Jurkat, Clone E6-1 (cell line): ENCODE results near the gene SLC31A1.

Source experiments
- DNase-seq: peaks from one replicate; pipeline ENCODE4 v3.0.0-alpha.2; 2011; ENCODE audit warnings: low read depth, low spot score
- H3K4me3 ChIP-seq: 2 replicates; pipeline ENCODE4 v1.5.1; 2011; ENCODE audit warnings: mild to moderate bottlenecking, low read length, control low read depth, moderate library complexity

Gene SLC31A1

GRCh38 chr9:113296796-113297558 is 75.6 kb downstream of the SLC31A1 start:
- DNase-seq, result no peak
- H3K4me3 ChIP-seq, result no peak overlapping the region

GRCh38 chr9:113298311-113298710 is 77.0 kb downstream of the SLC31A1 start:
- H3K4me3 ChIP-seq, result no peak overlapping the region
- no peak for DNase-seq

- no peak for DNase-seq
- H3K4me3 ChIP-seq, result no peak overlapping the region
Observed at GRCh38 chr9:113298924-113299770, 77.8 kb downstream of the SLC31A1 start.

GRCh38 chr9:113299800-113300292 is 78.5 kb downstream of the SLC31A1 start:
- no peak for DNase-seq
- H3K4me3 ChIP-seq, result no peak overlapping the region

- no peak for DNase-seq
- H3K4me3 ChIP-seq, result no peak overlapping the region
Observed at GRCh38 chr9:113301548-113301947, 80.2 kb downstream of the SLC31A1 start.

- H3K4me3 ChIP-seq, result no peak within 1 kb of the TSS
- no peak for DNase-seq
Observed at GRCh38 chr9:113302792-113303418, 81.6 kb downstream of the SLC31A1 start, which contains the start of gene RNF183. RNF183 (minus strand) TSS chr9:113303376; CDS start chr9:113298184, 5,192 bp downstream.

DNA sequence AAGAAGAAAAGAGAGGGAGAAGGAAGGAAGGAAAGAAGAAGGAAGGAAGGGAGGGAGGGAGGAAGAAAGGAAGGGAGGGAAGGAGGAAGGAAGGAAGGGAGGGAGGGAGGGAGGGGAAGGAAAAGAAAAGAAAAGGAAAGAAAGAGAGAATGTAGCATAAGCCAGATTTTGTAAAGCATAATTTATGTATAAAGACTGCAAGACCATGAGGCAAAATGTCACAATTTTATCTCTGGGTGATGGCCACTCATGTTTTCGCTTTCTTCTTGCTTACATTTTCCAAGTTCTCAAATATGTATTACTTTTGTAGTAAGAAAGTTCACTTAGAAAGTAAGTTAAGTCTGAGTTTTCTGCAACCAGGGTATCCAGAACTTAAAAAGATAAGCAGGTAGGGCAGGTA is 85.2 kb downstream of the SLC31A1 start:
- H3K4me3 ChIP-seq, result no peak overlapping the region
- DNase-seq, result no peak

- no peak for DNase-seq
- no peak overlapping the region for H3K4me3 ChIP-seq
Observed at GRCh38 chr9:113307396-113307975, 86.1 kb downstream of the SLC31A1 start.

DNA sequence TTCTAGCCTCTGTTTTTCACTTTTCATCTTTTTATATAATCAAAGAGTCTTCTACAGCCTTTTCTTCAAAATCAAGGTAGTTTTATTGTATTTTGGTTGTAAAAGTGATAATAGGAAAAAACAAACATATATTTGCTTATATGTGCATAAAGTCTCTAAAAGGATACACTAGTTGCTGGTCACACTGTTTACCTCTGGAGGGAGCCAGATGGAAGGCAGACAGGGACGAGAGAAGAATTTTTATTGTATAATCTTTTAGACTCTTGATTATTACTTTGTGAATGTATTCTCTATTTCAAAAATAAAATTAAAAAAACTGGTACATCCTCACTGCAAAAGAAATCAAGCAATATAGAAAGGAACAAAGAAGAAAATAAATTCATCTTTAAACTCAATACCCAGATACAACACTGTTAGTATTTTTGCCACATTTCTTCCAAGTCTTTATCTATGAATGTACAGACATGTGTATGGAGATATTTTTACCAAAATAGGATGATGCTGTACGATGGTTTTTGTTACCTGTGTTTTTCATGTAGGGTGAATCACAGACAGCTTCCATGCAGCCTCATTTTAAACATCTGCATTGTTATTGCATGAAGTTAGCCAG is 88.0 kb downstream of the SLC31A1 start:
- peak; percentile 18 for DNase-seq
- no peak overlapping the region for H3K4me3 ChIP-seq

- H3K4me3 ChIP-seq, result no peak overlapping the region
- DNase-seq, result no peak
Observed at GRCh38 chr9:113310538-113310937, 89.2 kb downstream of the SLC31A1 start.

- no peak overlapping the region for H3K4me3 ChIP-seq
- no peak for DNase-seq
Observed at GRCh38 chr9:113311961-113312360, 90.6 kb downstream of the SLC31A1 start.

- H3K4me3 ChIP-seq, result no peak overlapping the region
- DNase-seq, result no peak
Observed at GRCh38 chr9:113313261-113313660, 91.9 kb downstream of the SLC31A1 start.
